Astrocyte of the cerebellum (primary cell): Measurements from ENCODE around the gene SPATA9.

ENCODE experiments used
- DNase-seq: peaks from one replicate; pipeline ENCODE4 v3.0.0-alpha.2; 2011; ENCODE audit warnings: low read depth
- H3K4me3 ChIP-seq: 2 replicates; pipeline ENCODE4 v1.5.1; 2011; ENCODE audit warnings: mild to moderate bottlenecking, low read depth, low read length, moderate library complexity
- CTCF ChIP-seq: IDR thresholded peaks from 2 replicates; pipeline ENCODE4 v1.5.1; 2012; ENCODE audit warnings: low read length, low read depth, moderate library complexity, mild to moderate bottlenecking; ENCODE audit errors: missing control alignments
- in situ Hi-C: cut with HindIII; loops from 2 replicates; pipeline ENCODE4 v1.10.0; 2017; ENCODE audit warnings: low sequenced_read_pairs

Gene SPATA9

GRCh38 chr5:95723632-95724369 lies 41.0 kb upstream of the SPATA9 start:
- H3K4me3 ChIP-seq: no peak overlapping the region
- TF ChIP-seq CTCF: no peak
- no peak for DNase-seq
- in situ Hi-C loops: no loop called here

- DNase-seq: no peak
- no peak overlapping the region for H3K4me3 ChIP-seq
- in situ Hi-C loops: no loop called here
- TF ChIP-seq CTCF: no peak
These were observed 38.9 kb upstream of the SPATA9 start for GRCh38 chr5:95721582-95722295.

GRCh38 chr5:95720094-95720786 lies 37.4 kb upstream of the SPATA9 start:
- no peak for DNase-seq
- no peak overlapping the region for H3K4me3 ChIP-seq
- TF ChIP-seq CTCF: no peak
- in situ Hi-C loops: no loop called here

- TF ChIP-seq CTCF: no peak
- no peak for DNase-seq
- no peak overlapping the region for H3K4me3 ChIP-seq
- in situ Hi-C loops: no loop called here
These were observed 35.9 kb upstream of the SPATA9 start for GRCh38 chr5:95718738-95719137.

- no peak for DNase-seq
- no peak overlapping the region for H3K4me3 ChIP-seq
- in situ Hi-C loops: no loop called here
- TF ChIP-seq CTCF: no peak
These were observed 35.4 kb upstream of the SPATA9 start for GRCh38 chr5:95718203-95718602.

GRCh38 chr5:95717439-95717838 lies 34.6 kb upstream of the SPATA9 start:
- in situ Hi-C loops: no loop called here
- DNase-seq: no peak
- TF ChIP-seq CTCF: no peak
- H3K4me3 ChIP-seq: no peak overlapping the region
